Neural cell (in vitro differentiated cells): ENCODE results near the gene CDKN2AIP. TPM values are rescaled to one million over a fixed set of nuclear protein-coding genes. Genes with fewer than 3 reads are reported as not detected.

ENCODE experiments used
- H2AFZ ChIP-seq: fragments of 200-600, 300-800 bp; sonication (generic), shearing (Covaris generic); 2 replicates; pipeline ENCODE4 v1.6.0; 2014; ENCODE audit warnings: low read depth, mild to moderate bottlenecking, antibody characterized with exemption, low read length, moderate library complexity
- H3F3A ChIP-seq: fragments of 200-600 bp; shearing (Covaris generic); 2 replicates; pipeline ENCODE4 v1.6.1; 2016; ENCODE audit warnings: mild to moderate bottlenecking, moderate library complexity, mixed read lengths, antibody characterized with exemption, low read length; ENCODE audit not compliant: insufficient read depth, poor library complexity, severe bottlenecking
- H3K27ac ChIP-seq: fragments of 200-600, 300-800 bp; sonication (generic), shearing (Covaris generic); 2 replicates; pipeline ENCODE4 v1.5.1; 2014; ENCODE audit warnings: mild to moderate bottlenecking, low read length, moderate library complexity
- H3K27me3 ChIP-seq: fragments of 300-800, 200-600 bp; sonication (generic), shearing (Covaris generic); 2 replicates; pipeline ENCODE4 v1.6.0; 2014; ENCODE audit warnings: mild to moderate bottlenecking, low read depth, low read length, moderate library complexity; ENCODE audit not compliant: insufficient read depth
- H3K36me3 ChIP-seq: fragments of 300-800, 200-600 bp; sonication (generic), shearing (Covaris generic); 2 replicates; pipeline ENCODE4 v1.5.1; 2014; ENCODE audit warnings: mild to moderate bottlenecking, antibody characterized with exemption, low read length, moderate library complexity; ENCODE audit not compliant: insufficient read depth
- H3K4me2 ChIP-seq: fragments of 300-800, 200-600 bp; sonication (generic), shearing (Covaris generic); 2 replicates; pipeline ENCODE4 v1.6.0; 2014; ENCODE audit warnings: mild to moderate bottlenecking, low read length
- H3K4me3 ChIP-seq: fragments of 300-800, 200-600 bp; sonication (generic), shearing (Covaris generic); 2 replicates; pipeline ENCODE4 v1.5.1; 2014; ENCODE audit warnings: mild to moderate bottlenecking, low read length, moderate library complexity
- H3K79me2 ChIP-seq: fragments of 200-600 bp; shearing (Covaris generic); replicated peaks from 2 replicates; pipeline ENCODE4 v1.6.0; 2014; ENCODE audit warnings: mild to moderate bottlenecking, low read length, moderate library complexity; ENCODE audit not compliant: insufficient read depth
- H3K9ac ChIP-seq: fragments of 300-800, 200-600 bp; sonication (generic), shearing (Covaris generic); 2 replicates; pipeline ENCODE4 v1.6.1; 2016; ENCODE audit warnings: mild to moderate bottlenecking, low read length, mixed read lengths
- H3K9me2 ChIP-seq: fragments of 200-600 bp; shearing (Covaris generic); 2 replicates; pipeline ENCODE4 v1.6.1; 2016; ENCODE audit warnings: mild to moderate bottlenecking, low read length, mixed read lengths; ENCODE audit not compliant: insufficient read depth
- H3K9me3 ChIP-seq: fragments of 200-600, 300-800 bp; sonication (generic), shearing (Covaris generic); 2 replicates; pipeline ENCODE4 v1.6.1; 2016; ENCODE audit warnings: mild to moderate bottlenecking, mixed run types, low read length, moderate library complexity, mixed read lengths
- H4K20me1 ChIP-seq: fragments of 200-600 bp; shearing (Covaris generic); 2 replicates; pipeline ENCODE4 v1.6.1; 2016; ENCODE audit warnings: mild to moderate bottlenecking, mixed run types; ENCODE audit not compliant: insufficient read depth
- CTCF ChIP-seq: fragments of 450-650 bp; IDR thresholded peaks from 2 replicates; pipeline ENCODE4 v1.5.1; 2014; ENCODE audit warnings: antibody characterized with exemption, mild to moderate bottlenecking, moderate library complexity; ENCODE audit not compliant: poor library complexity, severe bottlenecking
- EP300 ChIP-seq: fragments of 450-650 bp; conservative IDR thresholded peaks from 2 replicates; pipeline ENCODE4 v1.6.1; 2014; ENCODE audit warnings: antibody characterized with exemption, mild to moderate bottlenecking, moderate library complexity; ENCODE audit not compliant: poor library complexity, severe bottlenecking
- EZH2 ChIP-seq: fragments of 200-600, 300-800 bp; shearing (Covaris generic), sonication (generic); IDR thresholded peaks from 2 replicates; pipeline ENCODE4 v1.6.1; 2014; ENCODE audit warnings: antibody characterized with exemption, low read length, borderline replicate concordance, mild to moderate bottlenecking; ENCODE audit not compliant: insufficient read depth, poor library complexity, severe bottlenecking
- MXI1 ChIP-seq: fragments of 450-650 bp; conservative IDR thresholded peaks from 2 replicates; pipeline ENCODE4 v1.6.1; 2014; ENCODE audit warnings: antibody characterized with exemption, mild to moderate bottlenecking; ENCODE audit not compliant: poor library complexity, severe bottlenecking
- POLR2AphosphoS5 ChIP-seq: IDR thresholded peaks from 2 replicates; pipeline ENCODE4 v1.6.1; 2012
- RAD21 ChIP-seq: fragments of 450-650 bp; conservative IDR thresholded peaks from 2 replicates; pipeline ENCODE4 v1.6.1; 2014; ENCODE audit warnings: antibody characterized with exemption, mild to moderate bottlenecking, moderate library complexity
- SMC3 ChIP-seq: fragments of 450-650 bp; conservative IDR thresholded peaks from 2 replicates; pipeline ENCODE4 v1.6.1; 2014; ENCODE audit warnings: antibody characterized with exemption, mild to moderate bottlenecking, moderate library complexity; ENCODE audit not compliant: poor library complexity
- TAF1 ChIP-seq: IDR thresholded peaks from 2 replicates; pipeline ENCODE4 v1.6.1; 2012; ENCODE audit warnings: low read depth
- polyA plus RNA-seq: library from polyadenylated mRNA; depleted of rRNA; stranded (reverse); fragments of >200 nt; gene quantifications from 2 replicates; pipeline ENCODE4 v1.2.3, GENCODE V29; 2014
- TF ChIP-seq, protein P1 (sequence below): IDR thresholded peaks from 2 replicates; pipeline ENCODE4 v1.6.1; 2012; ENCODE audit warnings: borderline replicate concordance

CDKN2AIP gene
- polyA plus RNA-seq, 1 donor from 2014 or later, result 58.9 TPM

DNA sequence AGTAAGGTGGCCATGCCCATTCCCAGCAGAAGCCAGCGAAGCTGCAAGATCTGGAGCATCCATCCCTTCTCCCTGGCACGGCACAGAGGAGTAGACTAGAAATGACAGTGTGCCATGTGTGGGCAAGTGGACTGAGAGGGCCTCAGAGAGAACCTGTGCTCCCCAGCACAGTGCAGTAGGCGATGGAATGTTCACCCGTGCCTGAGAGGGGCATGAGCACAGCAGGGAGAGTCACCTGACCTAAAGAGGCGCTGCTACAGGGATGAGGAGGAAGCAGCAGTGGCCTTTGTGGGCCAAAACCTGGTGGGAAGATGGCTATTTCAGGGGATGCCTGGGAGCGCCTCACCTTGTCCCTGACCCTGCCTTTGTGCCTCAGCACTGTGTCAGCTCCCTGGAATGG lies 8.0 kb upstream of the CDKN2AIP start:
- TF ChIP-seq EP300, result no peak
- no peak for TF ChIP-seq MXI1
- TF ChIP-seq, protein P1, sequence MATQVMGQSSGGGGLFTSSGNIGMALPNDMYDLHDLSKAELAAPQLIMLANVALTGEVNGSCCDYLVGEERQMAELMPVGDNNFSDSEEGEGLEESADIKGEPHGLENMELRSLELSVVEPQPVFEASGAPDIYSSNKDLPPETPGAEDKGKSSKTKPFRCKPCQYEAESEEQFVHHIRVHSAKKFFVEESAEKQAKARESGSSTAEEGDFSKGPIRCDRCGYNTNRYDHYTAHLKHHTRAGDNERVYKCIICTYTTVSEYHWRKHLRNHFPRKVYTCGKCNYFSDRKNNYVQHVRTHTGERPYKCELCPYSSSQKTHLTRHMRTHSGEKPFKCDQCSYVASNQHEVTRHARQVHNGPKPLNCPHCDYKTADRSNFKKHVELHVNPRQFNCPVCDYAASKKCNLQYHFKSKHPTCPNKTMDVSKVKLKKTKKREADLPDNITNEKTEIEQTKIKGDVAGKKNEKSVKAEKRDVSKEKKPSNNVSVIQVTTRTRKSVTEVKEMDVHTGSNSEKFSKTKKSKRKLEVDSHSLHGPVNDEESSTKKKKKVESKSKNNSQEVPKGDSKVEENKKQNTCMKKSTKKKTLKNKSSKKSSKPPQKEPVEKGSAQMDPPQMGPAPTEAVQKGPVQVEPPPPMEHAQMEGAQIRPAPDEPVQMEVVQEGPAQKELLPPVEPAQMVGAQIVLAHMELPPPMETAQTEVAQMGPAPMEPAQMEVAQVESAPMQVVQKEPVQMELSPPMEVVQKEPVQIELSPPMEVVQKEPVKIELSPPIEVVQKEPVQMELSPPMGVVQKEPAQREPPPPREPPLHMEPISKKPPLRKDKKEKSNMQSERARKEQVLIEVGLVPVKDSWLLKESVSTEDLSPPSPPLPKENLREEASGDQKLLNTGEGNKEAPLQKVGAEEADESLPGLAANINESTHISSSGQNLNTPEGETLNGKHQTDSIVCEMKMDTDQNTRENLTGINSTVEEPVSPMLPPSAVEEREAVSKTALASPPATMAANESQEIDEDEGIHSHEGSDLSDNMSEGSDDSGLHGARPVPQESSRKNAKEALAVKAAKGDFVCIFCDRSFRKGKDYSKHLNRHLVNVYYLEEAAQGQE, result no peak
- TF ChIP-seq TAF1, result no peak
- no peak for TF ChIP-seq POLR2AphosphoS5
- no peak for TF ChIP-seq CTCF
- no peak for TF ChIP-seq RAD21
- TF ChIP-seq EZH2, result no peak
- TF ChIP-seq SMC3, result no peak
- H3K27me3 ChIP-seq, result no peaks in the 10 kb centered on the region
- no peaks in the 10 kb centered on the region for H3K79me2 ChIP-seq
- no peak overlapping the region for H3K27ac ChIP-seq
- no peaks in the 10 kb centered on the region for H3K36me3 ChIP-seq
- no peak overlapping the region for H2AFZ ChIP-seq
- no peak overlapping the region for H3K4me3 ChIP-seq
- H4K20me1 ChIP-seq, result no peaks in the 10 kb centered on the region
- no peak overlapping the region for H3K4me2 ChIP-seq
- no peaks in the 10 kb centered on the region for H3F3A ChIP-seq
- H3K9ac ChIP-seq, result no peak overlapping the region
- no peaks in the 10 kb centered on the region for H3K9me2 ChIP-seq
- H3K9me3 ChIP-seq, result no peaks in the 10 kb centered on the region

GRCh38 chr4:183437452-183437851 lies 7.0 kb upstream of the CDKN2AIP start:
- no peak overlapping the region for H3K4me3 ChIP-seq
- no peaks in the 10 kb centered on the region for H3K9me2 ChIP-seq
- H3K9ac ChIP-seq, result no peak overlapping the region
- no peaks in the 10 kb centered on the region for H3K36me3 ChIP-seq
- no peaks in the 10 kb centered on the region for H3K79me2 ChIP-seq
- no peaks in the 10 kb centered on the region for H3K27me3 ChIP-seq
- H3F3A ChIP-seq, result no peaks in the 10 kb centered on the region
- H3K27ac ChIP-seq, result no peak overlapping the region
- no peak for TF ChIP-seq RAD21
- TF ChIP-seq EZH2, result no peak
- TF ChIP-seq SMC3, result no peak
- TF ChIP-seq, protein P1, result no peak
- TF ChIP-seq TAF1, result no peak
- no peak for TF ChIP-seq POLR2AphosphoS5
- TF ChIP-seq CTCF, result no peak
- TF ChIP-seq MXI1, result no peak
- TF ChIP-seq EP300, result no peak
- no peak overlapping the region for H3K4me2 ChIP-seq
- no peaks in the 10 kb centered on the region for H4K20me1 ChIP-seq
- no peak overlapping the region for H2AFZ ChIP-seq
- no peaks in the 10 kb centered on the region for H3K9me3 ChIP-seq
